Middle frontal gyrus (tissue), 1 donor: ENCODE data around the gene DCDC1.

Experiments
- DNase-seq: peaks from one replicate; pipeline ENCODE4 v3.0.0-alpha.2; 2015; ENCODE audit warnings: low spot score; ENCODE audit errors: extremely low spot score

DCDC1 gene

GRCh38 chr11:30917859-30918478 lies 451.6 kb downstream of the DCDC1 start:
- peak; percentile 74 for DNase-seq

- no peak for DNase-seq
Measured at GRCh38 chr11:30917266-30917665, 452.3 kb downstream of the DCDC1 start.

GRCh38 chr11:30916764-30917163 lies 452.8 kb downstream of the DCDC1 start:
- DNase-seq = no peak

GRCh38 chr11:30914143-30914762 lies 455.3 kb downstream of the DCDC1 start:
- DNase-seq = peak; percentile 53

- DNase-seq = no peak
Measured at GRCh38 chr11:30911247-30911646, 458.3 kb downstream of the DCDC1 start.

GRCh38 chr11:30908857-30909256 lies 460.7 kb downstream of the DCDC1 start:
- DNase-seq = no peak

- DNase-seq = no peak
Measured at GRCh38 chr11:30908272-30908671, 461.3 kb downstream of the DCDC1 start.

- DNase-seq = no peak
Measured at GRCh38 chr11:30902929-30903328, 466.6 kb downstream of the DCDC1 start.

- no peak for DNase-seq
Measured at GRCh38 chr11:30895046-30895445, 474.5 kb downstream of the DCDC1 start.

- no peak for DNase-seq
Measured at GRCh38 chr11:30893318-30893717, 476.2 kb downstream of the DCDC1 start.

- DNase-seq = no peak
Measured at GRCh38 chr11:30889143-30889794, 480.3 kb downstream of the DCDC1 start.

- DNase-seq = no peak
Measured at GRCh38 chr11:30879322-30880005, 490.1 kb downstream of the DCDC1 start.

GRCh38 chr11:30878400-30878799 lies 491.1 kb downstream of the DCDC1 start:
- DNase-seq = no peak

- no peak for DNase-seq
Measured at GRCh38 chr11:30876663-30877396, 492.7 kb downstream of the DCDC1 start.

GRCh38 chr11:30876228-30876627 lies 493.3 kb downstream of the DCDC1 start:
- DNase-seq = no peak

GRCh38 chr11:30875806-30876205 lies 493.7 kb downstream of the DCDC1 start:
- DNase-seq = no peak

- DNase-seq = no peak
Measured at GRCh38 chr11:30873924-30874610, 495.5 kb downstream of the DCDC1 start.

GRCh38 chr11:30868626-30869081 lies 500.9 kb downstream of the DCDC1 start:
- DNase-seq = no peak

- DNase-seq = no peak
Measured at GRCh38 chr11:30863209-30863608, 506.3 kb downstream of the DCDC1 start.

GRCh38 chr11:30861531-30861930 lies 508.0 kb downstream of the DCDC1 start:
- no peak for DNase-seq

- no peak for DNase-seq
Measured at GRCh38 chr11:30861064-30861463, 508.5 kb downstream of the DCDC1 start.
